GM19463 (cell line): Measurements from ENCODE around the gene SEMA4F.
"Not testable (repeated sequence)": the region's sequence is repeated elsewhere in the genome, so short reads cannot be mapped to it uniquely, and the experiment has no call there.

Experiments
- ATAC-seq: cut with Tn5 transposase; IDR thresholded peaks from one replicate; pipeline ENCODE4 v1.9.1; 2021; ENCODE audit warnings: mild to moderate bottlenecking, moderate library complexity; ENCODE audit not compliant: unreplicated experiment

Gene SEMA4F, protein sequence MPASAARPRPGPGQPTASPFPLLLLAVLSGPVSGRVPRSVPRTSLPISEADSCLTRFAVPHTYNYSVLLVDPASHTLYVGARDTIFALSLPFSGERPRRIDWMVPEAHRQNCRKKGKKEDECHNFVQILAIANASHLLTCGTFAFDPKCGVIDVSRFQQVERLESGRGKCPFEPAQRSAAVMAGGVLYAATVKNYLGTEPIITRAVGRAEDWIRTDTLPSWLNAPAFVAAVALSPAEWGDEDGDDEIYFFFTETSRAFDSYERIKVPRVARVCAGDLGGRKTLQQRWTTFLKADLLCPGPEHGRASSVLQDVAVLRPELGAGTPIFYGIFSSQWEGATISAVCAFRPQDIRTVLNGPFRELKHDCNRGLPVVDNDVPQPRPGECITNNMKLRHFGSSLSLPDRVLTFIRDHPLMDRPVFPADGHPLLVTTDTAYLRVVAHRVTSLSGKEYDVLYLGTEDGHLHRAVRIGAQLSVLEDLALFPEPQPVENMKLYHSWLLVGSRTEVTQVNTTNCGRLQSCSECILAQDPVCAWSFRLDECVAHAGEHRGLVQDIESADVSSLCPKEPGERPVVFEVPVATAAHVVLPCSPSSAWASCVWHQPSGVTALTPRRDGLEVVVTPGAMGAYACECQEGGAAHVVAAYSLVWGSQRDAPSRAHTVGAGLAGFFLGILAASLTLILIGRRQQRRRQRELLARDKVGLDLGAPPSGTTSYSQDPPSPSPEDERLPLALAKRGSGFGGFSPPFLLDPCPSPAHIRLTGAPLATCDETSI

DNA sequence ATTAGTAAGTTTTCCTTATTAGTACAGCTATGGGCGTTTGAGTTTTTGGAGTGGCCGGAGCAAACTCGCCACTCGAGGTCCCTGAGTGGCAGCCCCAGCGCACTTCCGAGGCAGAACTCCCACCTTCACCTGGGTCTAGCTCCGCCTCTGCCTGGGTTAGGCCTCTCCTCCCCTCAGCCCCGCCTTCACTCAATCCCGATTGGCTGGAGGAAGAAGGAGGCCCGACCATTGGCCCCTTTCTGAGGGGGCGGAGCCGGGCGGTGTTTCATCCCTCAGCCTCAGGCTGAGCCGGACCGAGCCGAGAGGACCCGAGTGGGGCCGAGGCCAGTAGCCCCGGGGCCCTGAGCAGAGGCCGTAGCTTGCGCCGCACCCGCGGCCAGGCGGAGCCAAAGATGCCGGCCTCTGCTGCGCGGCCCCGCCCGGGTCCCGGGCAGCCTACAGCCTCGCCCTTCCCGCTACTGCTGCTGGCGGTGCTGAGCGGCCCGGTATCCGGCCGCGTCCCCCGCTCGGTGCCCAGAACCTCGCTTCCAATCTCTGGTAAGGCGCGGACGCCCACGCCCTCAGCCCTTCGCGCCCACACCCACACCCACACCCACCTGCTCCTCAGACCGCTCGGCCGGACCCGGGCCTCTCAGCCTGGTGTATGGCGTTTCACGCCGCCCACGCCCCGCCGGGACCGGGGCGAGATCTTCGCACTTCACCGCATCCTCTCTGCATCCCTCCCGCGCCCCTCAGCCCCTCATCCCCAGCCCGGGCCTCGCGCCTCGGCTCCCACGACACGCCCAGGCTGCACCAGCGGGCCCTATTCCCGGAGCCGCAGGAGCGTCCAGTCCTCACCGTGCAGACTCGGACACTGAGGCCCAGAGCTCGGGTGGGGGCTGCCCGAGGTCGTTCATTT is at the start of gene SEMA4F:
Gene SEMA4F, plus strand, starts transcription at position 263 of the 898 bp plus-strand sequence. Its CDS starts 130 bp downstream, at position 393.
- peak; percentile 99 for ATAC-seq

- ATAC-seq = no peak
These were observed 47.1 kb upstream of the SEMA4F start for GRCh38 chr2:74606927-74607326.

GRCh38 chr2:74617122-74617521 is 36.9 kb upstream of the SEMA4F start:
- no peak for ATAC-seq

DNA sequence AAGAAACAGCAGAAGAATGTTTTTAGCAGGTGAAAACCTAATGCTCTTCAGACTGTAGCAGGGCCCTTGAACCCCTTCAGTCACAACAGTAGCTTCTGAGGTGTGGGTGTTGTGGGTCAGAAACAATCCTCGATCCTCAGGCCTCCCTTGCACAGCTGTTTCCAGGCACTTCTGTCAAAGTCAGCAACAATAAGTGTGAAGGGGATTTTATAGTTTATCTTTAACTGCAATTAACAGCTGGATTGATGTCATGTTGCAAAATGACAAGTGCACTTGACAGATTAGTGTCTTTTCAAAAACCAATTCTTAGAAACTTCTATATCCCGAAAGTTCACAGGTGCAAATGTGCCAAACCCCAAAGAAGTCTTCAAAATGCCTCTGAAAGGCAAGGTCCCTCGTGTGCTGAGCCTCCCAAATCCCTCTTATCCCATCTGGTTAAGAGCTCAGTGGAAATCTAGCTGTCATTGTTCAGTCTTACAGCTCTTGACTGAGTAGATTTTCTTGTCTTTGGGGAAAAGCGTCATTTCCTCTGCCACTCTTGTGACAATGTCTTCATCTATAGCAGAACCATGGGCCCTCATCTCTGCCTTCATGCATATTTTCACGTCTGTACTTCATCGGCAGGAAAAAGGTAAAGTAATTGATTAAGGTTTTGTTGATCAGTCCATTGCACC is 35.5 kb upstream of the SEMA4F start:
- peak; percentile 56 for ATAC-seq

GRCh38 chr2:74619651-74620297 is 34.3 kb upstream of the SEMA4F start:
- ATAC-seq = peak; percentile 59

DNA sequence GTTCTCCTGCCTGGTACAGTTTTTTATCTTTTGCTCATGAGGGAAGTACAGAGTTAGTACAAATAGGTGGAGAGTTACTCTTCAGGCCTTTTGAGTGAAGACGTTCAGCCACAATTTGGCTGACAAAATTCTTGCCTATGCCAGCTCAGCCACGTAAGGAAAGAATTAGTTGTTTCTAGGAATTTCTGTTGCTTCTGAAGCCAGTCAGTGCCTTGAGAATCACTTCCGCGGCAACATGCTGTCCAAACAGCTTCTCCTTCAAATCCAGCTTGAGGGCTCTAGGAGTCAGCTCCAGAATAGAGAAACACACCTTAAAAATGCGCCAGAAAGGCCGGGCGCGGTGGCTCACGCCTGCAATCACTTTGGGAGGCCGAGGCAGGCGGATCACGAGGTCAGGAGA is 33.4 kb upstream of the SEMA4F start:
- no peak for ATAC-seq

DNA sequence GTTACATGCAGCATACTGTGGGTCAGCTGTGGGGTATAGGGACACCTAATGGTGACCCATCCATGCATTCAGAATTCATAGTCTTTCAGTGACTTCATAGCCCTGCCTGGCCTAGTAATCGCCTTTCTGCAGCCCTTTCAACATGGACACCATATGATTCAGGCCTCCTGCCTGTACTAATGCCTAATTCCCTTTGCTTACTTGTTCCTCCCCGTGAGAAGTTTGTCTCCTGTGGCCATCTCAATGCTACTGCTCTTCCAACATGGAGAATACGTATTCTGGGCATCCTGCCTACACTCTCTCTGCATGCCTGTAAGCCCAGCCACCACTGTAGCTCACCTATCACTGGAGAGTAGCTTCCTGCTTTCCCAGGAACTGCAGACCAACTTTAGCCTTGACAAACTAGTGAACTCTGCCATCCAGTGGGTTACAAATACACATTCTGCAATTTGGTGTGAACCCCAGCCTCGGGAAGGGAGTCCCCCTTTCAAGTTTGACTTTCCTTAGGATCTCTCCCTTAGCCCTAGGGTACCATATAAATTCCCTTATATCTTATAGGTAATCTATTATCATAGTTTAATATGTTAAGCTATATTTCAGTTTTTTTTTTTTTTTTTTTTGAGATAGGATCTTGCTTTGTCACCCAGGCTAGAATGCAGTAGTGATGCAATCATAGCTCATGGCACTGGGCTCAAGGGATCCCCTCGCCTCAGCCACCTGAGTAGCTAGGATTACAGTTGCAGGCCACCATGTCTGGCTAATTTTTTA is 28.2 kb upstream of the SEMA4F start:
- ATAC-seq = no peak

GRCh38 chr2:74628538-74629105 is 25.4 kb upstream of the SEMA4F start:
- no peak for ATAC-seq

- not testable (repeated sequence) for ATAC-seq
These were observed 23.6 kb upstream of the SEMA4F start for GRCh38 chr2:74630454-74630853.

DNA sequence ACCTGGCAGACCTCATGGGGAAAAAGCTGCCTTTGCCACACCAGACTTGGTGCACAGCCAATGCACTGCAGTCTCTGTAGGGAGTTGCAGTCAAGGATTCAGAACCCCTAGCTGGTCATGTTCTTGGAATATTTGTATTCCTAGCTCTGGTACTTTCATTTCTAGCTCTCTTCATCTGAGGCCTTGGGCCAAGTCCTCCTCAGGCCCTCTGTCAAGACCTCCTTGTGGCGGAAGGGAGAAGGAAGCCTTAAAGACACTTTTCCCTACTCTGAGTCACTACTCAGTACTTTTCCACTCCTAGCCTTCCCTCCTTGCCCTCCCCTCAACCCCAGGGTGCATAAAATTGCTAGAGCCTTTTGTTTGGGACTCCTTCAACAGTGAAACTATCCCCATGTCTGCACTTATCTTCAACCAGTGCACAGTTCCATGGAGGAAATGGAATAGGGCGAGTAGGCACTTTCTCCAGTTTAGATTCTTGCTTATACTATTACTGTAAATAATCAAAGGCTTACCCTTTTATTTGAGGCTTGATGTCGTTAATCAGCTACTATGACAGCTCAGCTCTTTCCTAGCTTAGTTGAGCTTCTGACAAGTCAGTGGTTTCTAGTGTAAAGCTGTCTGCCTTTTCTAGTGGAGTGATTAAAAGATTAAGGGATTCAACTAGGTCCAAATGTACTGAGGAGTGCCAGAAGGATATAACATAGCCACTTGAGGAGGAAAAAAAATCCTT is 21.7 kb upstream of the SEMA4F start:
- ATAC-seq = no peak

DNA sequence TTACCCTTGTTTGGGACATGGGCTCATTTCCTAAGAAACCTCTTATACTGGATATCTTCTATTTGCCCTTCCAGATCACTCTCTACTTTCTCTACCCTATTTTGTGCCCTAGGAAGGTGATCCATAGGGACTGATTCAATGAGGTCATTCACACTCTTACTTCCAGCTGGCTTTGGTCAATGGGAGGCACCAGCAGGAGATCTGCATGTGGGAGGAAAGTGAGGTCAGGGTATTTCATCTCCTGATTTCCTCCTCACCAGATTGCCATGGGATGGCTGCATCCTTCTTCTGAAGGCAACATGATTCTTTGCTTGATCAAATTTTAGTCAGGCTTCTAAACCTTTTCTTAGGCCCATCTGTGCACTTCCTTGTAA is 21.1 kb upstream of the SEMA4F start:
- ATAC-seq = no peak

GRCh38 chr2:74639550-74639949 is 14.5 kb upstream of the SEMA4F start:
- ATAC-seq = no peak

DNA sequence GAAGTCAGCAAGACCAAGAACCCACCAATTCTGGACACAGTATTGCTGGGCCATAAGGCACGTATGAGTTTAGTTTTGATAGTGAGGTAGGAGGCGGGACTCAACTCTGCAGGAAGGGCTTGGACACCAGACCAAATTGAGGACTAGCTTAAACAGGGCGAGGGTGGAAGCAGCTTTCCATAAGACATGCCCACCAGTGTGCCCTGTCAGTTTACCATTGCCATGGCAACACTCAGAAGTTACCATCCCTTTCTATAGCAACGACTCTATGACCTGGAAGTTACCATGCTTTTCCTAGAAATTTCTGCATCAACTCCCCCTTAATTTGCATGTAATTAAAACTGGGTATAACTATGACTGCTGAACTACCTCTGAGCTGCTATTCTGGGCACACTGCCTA is 8.7 kb upstream of the SEMA4F start:
- no peak for ATAC-seq

DNA sequence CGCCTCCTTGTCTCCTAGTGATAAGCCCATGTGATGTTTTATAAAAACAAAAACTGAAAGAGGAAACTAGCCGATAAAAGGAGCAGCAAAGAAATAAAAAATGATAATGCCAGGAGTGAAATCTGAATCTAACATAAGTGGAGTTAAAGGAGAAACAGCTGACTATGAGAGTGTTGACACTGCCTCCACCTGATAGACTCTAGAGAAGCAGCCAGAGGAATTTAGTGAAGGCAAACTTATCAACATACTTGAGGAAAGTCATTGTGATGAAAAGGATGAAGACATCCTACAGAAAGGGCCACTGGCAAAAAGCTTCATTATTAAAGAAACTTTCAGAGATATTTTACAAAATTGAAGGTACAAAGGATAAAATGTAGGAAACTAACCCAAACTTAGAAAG is 7.8 kb upstream of the SEMA4F start:
- no peak for ATAC-seq

- ATAC-seq = no peak
These were observed 7.1 kb upstream of the SEMA4F start for GRCh38 chr2:74646834-74647482.

GRCh38 chr2:74648009-74648443 is 6.0 kb upstream of the SEMA4F start, which contains the start of gene M1AP:
Gene M1AP (minus strand): TSS chr2:74648330. CDS start chr2:74640275, 8,055 bp downstream.
- no peak for ATAC-seq

- peak; percentile 10 for ATAC-seq
These were observed 460 bp upstream of the SEMA4F start for GRCh38 chr2:74653589-74653984.

DNA sequence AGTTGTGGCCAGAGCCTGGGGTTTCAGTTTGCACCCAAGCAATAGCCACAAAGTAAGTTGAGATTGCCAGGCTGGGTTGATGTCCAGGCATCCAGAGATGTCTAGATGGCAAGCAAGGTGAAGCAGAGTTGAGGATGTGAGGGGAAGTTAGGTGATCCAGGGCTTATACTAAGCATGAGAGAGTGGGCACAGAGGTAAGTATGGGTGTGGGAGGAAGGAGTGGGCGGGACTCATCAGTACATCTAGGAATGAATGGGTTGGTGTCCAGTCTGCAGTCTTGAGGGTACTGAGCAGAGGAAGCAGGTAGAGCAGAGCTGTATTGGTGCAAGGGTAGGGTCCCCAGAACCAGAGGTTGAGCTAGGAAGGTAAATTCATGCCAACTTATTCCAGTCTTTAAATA is 1.5 kb downstream of the SEMA4F start:
- ATAC-seq = no peak
